OCI-LY1 (cell line): ENCODE measurements around the gene DNAL4.

Experiments
- EZH2 ChIP-seq: fragments of 200-600 bp; sonication (generic), shearing (Covaris generic); IDR thresholded peaks from 2 replicates; pipeline ENCODE4 v1.8.0; 2017; ENCODE audit warnings: borderline replicate concordance, mixed run types, mild to moderate bottlenecking, antibody characterized with exemption, low read length, moderate library complexity, mixed read lengths
- TF ChIP-seq, protein P1 (sequence below): fragments of 200-600 bp; sonication (generic), shearing (Covaris generic); IDR thresholded peaks from 2 replicates; pipeline ENCODE4 v1.5.1; 2017; ENCODE audit warnings: mild to moderate bottlenecking, antibody characterized with exemption, low read length, moderate library complexity, mixed read lengths

DNA sequence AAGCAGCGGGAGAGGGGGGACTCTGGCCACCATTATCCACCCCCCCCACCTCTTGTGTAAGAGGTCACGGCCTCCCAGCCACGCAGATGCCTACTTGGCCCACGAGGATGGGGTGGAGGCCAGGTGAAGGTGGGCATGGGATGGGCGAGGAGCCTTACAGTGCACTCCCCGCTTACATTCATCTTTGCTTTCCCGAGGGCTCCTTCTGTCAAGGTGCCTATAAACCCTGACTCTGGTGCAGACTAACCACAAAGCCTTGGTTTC, 36.8 kb upstream of the DNAL4 start:
- TF ChIP-seq, protein P1, sequence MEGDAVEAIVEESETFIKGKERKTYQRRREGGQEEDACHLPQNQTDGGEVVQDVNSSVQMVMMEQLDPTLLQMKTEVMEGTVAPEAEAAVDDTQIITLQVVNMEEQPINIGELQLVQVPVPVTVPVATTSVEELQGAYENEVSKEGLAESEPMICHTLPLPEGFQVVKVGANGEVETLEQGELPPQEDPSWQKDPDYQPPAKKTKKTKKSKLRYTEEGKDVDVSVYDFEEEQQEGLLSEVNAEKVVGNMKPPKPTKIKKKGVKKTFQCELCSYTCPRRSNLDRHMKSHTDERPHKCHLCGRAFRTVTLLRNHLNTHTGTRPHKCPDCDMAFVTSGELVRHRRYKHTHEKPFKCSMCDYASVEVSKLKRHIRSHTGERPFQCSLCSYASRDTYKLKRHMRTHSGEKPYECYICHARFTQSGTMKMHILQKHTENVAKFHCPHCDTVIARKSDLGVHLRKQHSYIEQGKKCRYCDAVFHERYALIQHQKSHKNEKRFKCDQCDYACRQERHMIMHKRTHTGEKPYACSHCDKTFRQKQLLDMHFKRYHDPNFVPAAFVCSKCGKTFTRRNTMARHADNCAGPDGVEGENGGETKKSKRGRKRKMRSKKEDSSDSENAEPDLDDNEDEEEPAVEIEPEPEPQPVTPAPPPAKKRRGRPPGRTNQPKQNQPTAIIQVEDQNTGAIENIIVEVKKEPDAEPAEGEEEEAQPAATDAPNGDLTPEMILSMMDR: no peak
- TF ChIP-seq EZH2: no peak
